Hepatocyte (in vitro differentiated cells): ENCODE measurements around the gene RAP1GAP2.

Experiments used
- EZH2 ChIP-seq: fragments of 200-600 bp; sonication (generic); IDR thresholded peaks from 2 replicates; pipeline ENCODE4 v1.6.1; 2016; ENCODE audit warnings: antibody characterized with exemption, mild to moderate bottlenecking, borderline replicate concordance
- TF ChIP-seq, protein P1 (sequence below): fragments of 200-600 bp; sonication (generic); IDR thresholded peaks from 2 replicates; pipeline ENCODE4 v1.5.1; 2016; ENCODE audit warnings: antibody characterized with exemption, mild to moderate bottlenecking; ENCODE audit not compliant: poor library complexity

DNA sequence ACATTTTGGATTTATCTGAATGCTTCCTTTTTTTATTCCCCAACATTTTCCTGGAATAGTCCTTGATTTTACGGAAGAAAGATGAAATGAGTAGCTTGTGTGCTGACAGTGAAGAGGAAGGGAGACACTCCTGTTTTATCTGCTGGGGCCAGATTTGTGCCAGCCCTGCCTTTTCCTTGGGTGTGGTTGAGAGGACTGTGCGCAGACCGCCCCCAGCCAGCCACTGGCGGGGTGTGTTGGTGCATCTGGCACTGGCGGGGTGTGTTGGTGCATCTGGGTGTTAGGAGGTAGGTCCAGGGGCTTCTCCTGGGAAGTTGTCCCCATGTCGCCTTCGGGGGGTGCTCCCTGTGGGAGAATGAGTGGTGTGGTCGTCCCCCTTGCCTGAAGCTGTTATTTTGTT lies 39.5 kb downstream of the RAP1GAP2 start:
- TF ChIP-seq, protein P1, sequence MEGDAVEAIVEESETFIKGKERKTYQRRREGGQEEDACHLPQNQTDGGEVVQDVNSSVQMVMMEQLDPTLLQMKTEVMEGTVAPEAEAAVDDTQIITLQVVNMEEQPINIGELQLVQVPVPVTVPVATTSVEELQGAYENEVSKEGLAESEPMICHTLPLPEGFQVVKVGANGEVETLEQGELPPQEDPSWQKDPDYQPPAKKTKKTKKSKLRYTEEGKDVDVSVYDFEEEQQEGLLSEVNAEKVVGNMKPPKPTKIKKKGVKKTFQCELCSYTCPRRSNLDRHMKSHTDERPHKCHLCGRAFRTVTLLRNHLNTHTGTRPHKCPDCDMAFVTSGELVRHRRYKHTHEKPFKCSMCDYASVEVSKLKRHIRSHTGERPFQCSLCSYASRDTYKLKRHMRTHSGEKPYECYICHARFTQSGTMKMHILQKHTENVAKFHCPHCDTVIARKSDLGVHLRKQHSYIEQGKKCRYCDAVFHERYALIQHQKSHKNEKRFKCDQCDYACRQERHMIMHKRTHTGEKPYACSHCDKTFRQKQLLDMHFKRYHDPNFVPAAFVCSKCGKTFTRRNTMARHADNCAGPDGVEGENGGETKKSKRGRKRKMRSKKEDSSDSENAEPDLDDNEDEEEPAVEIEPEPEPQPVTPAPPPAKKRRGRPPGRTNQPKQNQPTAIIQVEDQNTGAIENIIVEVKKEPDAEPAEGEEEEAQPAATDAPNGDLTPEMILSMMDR, result no peak
- TF ChIP-seq EZH2, result no peak
